Pulmonary artery endothelial cell (primary cell): ENCODE data around the gene KIAA0232. TPM values are rescaled to one million over a fixed set of nuclear protein-coding genes. Genes with fewer than 3 reads are reported as not detected.
"Not testable (repeated sequence)": the region's sequence is repeated elsewhere in the genome, so short reads cannot be mapped to it uniquely, and the experiment has no call there.

ENCODE experiments used
- DNase-seq: peaks from one replicate; pipeline ENCODE4 v3.0.0-alpha.2; 2011; ENCODE audit warnings: low read depth, low spot score
- total RNA-seq: library from RNA; depleted of rRNA; stranded (reverse); fragments of >200 nt; gene quantifications from 2 replicates; pipeline ENCODE4 v1.2.3, GENCODE V29; 2014

Gene KIAA0232
- total RNA-seq, 1 donor from 2014 or later, result 18.8 TPM

GRCh38 chr4:6898763-6899162 is 116.2 kb downstream of the KIAA0232 start:
- DNase-seq, result no peak

- no peak for DNase-seq
Observed at GRCh38 chr4:6900181-6900812, 117.8 kb downstream of the KIAA0232 start.

GRCh38 chr4:6900956-6901355 is 118.4 kb downstream of the KIAA0232 start:
- no peak for DNase-seq

GRCh38 chr4:6901669-6902317 is 119.3 kb downstream of the KIAA0232 start:
- DNase-seq, result no peak

- no peak for DNase-seq
Observed at GRCh38 chr4:6902318-6903042, 120.0 kb downstream of the KIAA0232 start.

GRCh38 chr4:6905516-6906445 is 123.3 kb downstream of the KIAA0232 start:
- no peak for DNase-seq

GRCh38 chr4:6906486-6906885 is 124.0 kb downstream of the KIAA0232 start:
- not testable (repeated sequence) for DNase-seq

- no peak for DNase-seq
Observed at GRCh38 chr4:6907658-6908191, 125.2 kb downstream of the KIAA0232 start.

GRCh38 chr4:6908432-6909112 is 126.0 kb downstream of the KIAA0232 start:
- DNase-seq, result no peak

GRCh38 chr4:6909113-6909969 is 126.8 kb downstream of the KIAA0232 start, which contains the start of gene TBC1D14:
TSS of gene TBC1D14 (plus strand) at chr4:6909826. CDS start at chr4:6923390, 13,564 bp downstream.
- DNase-seq, result peak; percentile 57

GRCh38 chr4:6909970-6910339 is 127.4 kb downstream of the KIAA0232 start:
- no peak for DNase-seq

- DNase-seq, result no peak
Observed at GRCh38 chr4:6910340-6910959, 127.9 kb downstream of the KIAA0232 start.

GRCh38 chr4:6910960-6911874 is 128.7 kb downstream of the KIAA0232 start:
- no peak for DNase-seq

GRCh38 chr4:6911917-6912316 is 129.4 kb downstream of the KIAA0232 start:
- DNase-seq, result not testable (repeated sequence)

GRCh38 chr4:6912441-6912840 is 129.9 kb downstream of the KIAA0232 start:
- DNase-seq, result no peak

GRCh38 chr4:6913350-6913905 is 130.9 kb downstream of the KIAA0232 start:
- no peak for DNase-seq

GRCh38 chr4:6914448-6914847 is 131.9 kb downstream of the KIAA0232 start:
- DNase-seq, result no peak
